Pancreas (tissue), 10 donors: ENCODE data around the gene INPP5D. TPM values are rescaled to one million over a fixed set of nuclear protein-coding genes. Genes with fewer than 3 reads are reported as not detected.
A peak's percentile ranks its signal among the peaks of the same experiment; 100 is the strongest.

Experiments
- ATAC-seq, 4 donors: fragments of 200-7000 bp; cut with Tn5 transposase; one replicate each; pipeline versions ENCODE4 v1.8.0 to v1.9.1; 2020; ENCODE audit warnings: mild to moderate bottlenecking in 4 of 4, moderate library complexity in 4 of 4
- DNase-seq, 6 donors: peaks; one replicate each; pipeline ENCODE4 v3.0.0-alpha.2; 2020
- FAIRE-seq: peaks from 2 replicates; lab custom pipeline; 2012; peaks lifted over from hg19 to GRCh38; lab: Jason Lieb, UNC
- H3K27ac ChIP-seq, 4 donors: fragments of 200-600 bp; sonication (generic); 1 replicate in 3 of 4; 2 replicates in 1 of 4; pipeline versions ENCODE4 v1.5.0 to v1.8.0; 2020
- H3K27me3 ChIP-seq, 4 donors: fragments of 200-600 bp; one replicate each; pipeline ENCODE4 v1.8.0; 2021
- H3K36me3 ChIP-seq, 3 donors: fragments of 200-600 bp; sonication (generic) in 1 of 3; one replicate each; pipeline versions ENCODE4 v1.5.0 to v1.8.0; 2020 to 2021
- H3K4me1 ChIP-seq, 3 donors: fragments of 200-600 bp; one replicate each; pipeline ENCODE4 v1.8.0; 2021
- H3K4me3 ChIP-seq, 4 donors: fragments of 200-600 bp; sonication (generic) in 2 of 4; one replicate each; pipeline versions ENCODE4 v1.5.0 to v1.8.0; 2020 to 2021
- H3K9me3 ChIP-seq, 4 donors: fragments of 200-600 bp; one replicate each; pipeline ENCODE4 v1.8.0; 2021
- WGBS, 2 donors: extraction: QIAGEN DNeasy Blood & Tissue Kit; methylation state at CpG; one replicate each; pipeline ENCODE4 v1.1.7; 2013; 5-methylcytosine and 5-hydroxymethylcytosine counted together
- intact Hi-C, 3 donors: fragments of 100-400 bp; cut with DNase I; formaldehyde crosslinking; loops; one replicate each; pipeline versions ENCODE4 v1.11.1 to v1.14.2; 2022
- polyA plus RNA-seq, 2 donors: library from polyadenylated mRNA; stranded (reverse); fragments of 200-250 nt; gene quantifications; one replicate each; pipeline ENCODE4 v1.2.3, GENCODE V29; 2013
- total RNA-seq, 6 donors: library from RNA; stranded (reverse); fragmentation: NEBNext Ultra II Directional in 4 of 6; extraction: Animal tissue kit (Norgen Biotek cat#: 25700) in 4 of 6; gene quantifications; one replicate each; pipeline versions ENCODE4 v1.2.1 to v1.2.4, GENCODE V29; 2021 to 2023
- TF ChIP-seq, protein P1 (sequence below), 4 donors: fragments of 200-600 bp; sonication (generic) in 3 of 4; IDR thresholded peaks; one replicate each; pipeline versions ENCODE4 v1.5.0 to v1.8.0; 2021; ENCODE audit warnings: antibody characterized with exemption in 4 of 4
- donor health status: healthy with polysubstance abuse.
- donor health status: DM: no; HTN: no; CAD: no; lungs with moderate emphysema.
- donor health status: DM: no; HTN: no; CAD: no.
- donor health status: control.
- donor health status: control.
- donor health status: Bipolar disorder and iron deficiency.
- donor health status: DM: yes; HTN: yes; CAD: no.
- donor health status: DM: no; HTN: no; CAD: no.
- donor health status: DM: no; HTN: no; CAD: no.
- donor health status: DM: yes; HTN: yes; CAD: no.

The INPP5D gene
- total and polyA plus RNA-seq, 8 donors: 1.1 to 11.4 (median 2.3) TPM

DNA sequence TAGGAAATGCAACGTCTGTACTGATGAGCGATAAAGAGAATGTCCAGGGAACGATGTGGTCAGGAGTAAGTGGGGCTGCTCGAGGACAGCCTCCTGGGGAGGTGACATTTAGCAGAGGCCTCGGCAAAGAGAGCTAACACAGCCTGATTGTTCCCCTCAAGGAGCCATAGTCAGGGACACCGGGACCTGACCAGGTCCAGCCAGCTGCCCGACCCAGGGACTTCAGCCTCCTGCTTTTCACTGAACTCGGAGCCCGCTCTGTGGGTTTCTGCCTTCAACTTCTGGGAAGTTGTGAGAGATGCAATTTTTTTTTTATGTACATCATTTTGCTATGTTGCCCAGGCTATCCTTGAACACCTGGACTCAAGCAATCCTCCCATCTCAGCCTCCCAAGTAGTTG lies 17.6 kb upstream of the INPP5D start:
- FAIRE-seq (no peak), DNase-seq (peak in 1 of 6 donors; percentile 22), ATAC-seq (no peak)
- TF ChIP-seq, protein P1, sequence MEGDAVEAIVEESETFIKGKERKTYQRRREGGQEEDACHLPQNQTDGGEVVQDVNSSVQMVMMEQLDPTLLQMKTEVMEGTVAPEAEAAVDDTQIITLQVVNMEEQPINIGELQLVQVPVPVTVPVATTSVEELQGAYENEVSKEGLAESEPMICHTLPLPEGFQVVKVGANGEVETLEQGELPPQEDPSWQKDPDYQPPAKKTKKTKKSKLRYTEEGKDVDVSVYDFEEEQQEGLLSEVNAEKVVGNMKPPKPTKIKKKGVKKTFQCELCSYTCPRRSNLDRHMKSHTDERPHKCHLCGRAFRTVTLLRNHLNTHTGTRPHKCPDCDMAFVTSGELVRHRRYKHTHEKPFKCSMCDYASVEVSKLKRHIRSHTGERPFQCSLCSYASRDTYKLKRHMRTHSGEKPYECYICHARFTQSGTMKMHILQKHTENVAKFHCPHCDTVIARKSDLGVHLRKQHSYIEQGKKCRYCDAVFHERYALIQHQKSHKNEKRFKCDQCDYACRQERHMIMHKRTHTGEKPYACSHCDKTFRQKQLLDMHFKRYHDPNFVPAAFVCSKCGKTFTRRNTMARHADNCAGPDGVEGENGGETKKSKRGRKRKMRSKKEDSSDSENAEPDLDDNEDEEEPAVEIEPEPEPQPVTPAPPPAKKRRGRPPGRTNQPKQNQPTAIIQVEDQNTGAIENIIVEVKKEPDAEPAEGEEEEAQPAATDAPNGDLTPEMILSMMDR (IDR thresholded peaks at IDR 0.05): no peak
- WGBS, 2 donors: 73 to 82% methylated on average over 9 of the region's 9 CpGs
- Histone ChIP-seq H3K36me3 (no peaks in the 10 kb centered on the region), H3K4me3 (no peak overlapping the region), H3K27me3 (no peaks in the 10 kb centered on the region), H3K27ac (no peak overlapping the region), H3K4me1 (no peaks in the 10 kb centered on the region), H3K9me3 (no peaks in the 10 kb centered on the region)
- intact Hi-C loops: loop anchor here in 1 of 3 donors (10.0 kb wide), 1 partner anchor 168 kb away; the partner anchor contains the start of gene SNORC

DNA sequence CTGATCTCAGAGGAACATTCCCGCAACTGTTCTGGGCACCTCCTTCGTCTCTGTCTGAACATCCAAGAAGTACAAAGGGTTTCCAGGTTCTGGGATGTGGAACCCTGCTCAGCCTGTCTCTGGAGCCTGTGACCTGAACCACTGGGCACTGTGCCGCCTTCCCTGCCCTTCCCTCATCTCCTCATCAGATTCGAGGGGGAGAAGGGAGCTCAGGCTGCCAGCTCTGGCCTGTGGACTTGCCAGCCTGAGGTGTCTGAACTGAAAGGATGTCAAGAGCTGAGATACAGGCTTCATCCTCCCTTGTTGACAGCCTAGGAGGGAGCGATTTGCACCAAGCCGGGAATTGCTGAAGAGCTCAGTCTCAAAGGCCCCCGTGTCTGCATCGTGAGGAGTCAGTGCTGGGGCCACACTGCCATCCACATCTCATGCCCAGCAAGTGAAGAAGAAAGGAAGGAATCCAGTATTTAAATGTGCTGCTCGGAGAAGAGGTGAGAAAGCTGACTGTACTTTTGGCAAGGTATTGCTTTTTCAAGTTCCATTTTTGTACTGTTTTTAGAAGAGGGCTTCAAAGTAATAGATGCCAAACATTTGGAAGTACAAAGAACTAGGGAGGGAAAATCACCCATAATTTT lies 15.1 kb upstream of the INPP5D start:
- Histone ChIP-seq H3K9me3 (no peaks in the 10 kb centered on the region), H3K27me3 (no peaks in the 10 kb centered on the region), H3K27ac (no peak overlapping the region), H3K4me3 (no peak overlapping the region), H3K4me1 (no peaks in the 10 kb centered on the region), H3K36me3 (no peaks in the 10 kb centered on the region)
- WGBS, 2 donors: 75 to 76% methylated on average over 9 of the region's 9 CpGs
- ATAC-seq (no peak), FAIRE-seq (no peak), DNase-seq (peak in 1 of 6 donors; percentile 24)
- TF ChIP-seq, protein P1 (IDR thresholded peaks at IDR 0.05): no peak
- intact Hi-C loops: loop anchor here in 1 of 3 donors (10.0 kb wide), 1 partner anchor 170 kb away; the partner anchor contains the start of gene SNORC

DNA sequence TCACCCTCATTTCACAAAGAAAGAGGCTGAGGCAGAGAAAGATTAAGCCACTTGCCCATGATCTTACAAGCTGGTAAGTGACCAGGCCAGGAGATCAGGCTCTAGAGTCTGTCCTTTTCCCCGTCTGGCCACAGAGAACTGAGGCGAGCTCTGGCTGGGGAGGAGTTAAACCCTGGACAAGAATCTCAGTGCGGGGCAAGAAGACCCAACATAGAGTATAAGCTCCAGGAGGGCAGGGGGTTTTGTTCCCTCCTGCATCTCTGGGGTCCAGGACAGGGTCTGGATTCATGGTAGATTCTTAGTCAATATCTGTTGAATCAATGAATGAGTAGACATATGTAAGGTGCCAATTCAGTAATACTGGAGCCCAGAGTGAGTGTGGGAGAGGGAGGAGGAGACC lies 12.9 kb upstream of the INPP5D start:
- FAIRE-seq: no peak
- intact Hi-C loops: loop anchor here in 1 of 3 donors (10.0 kb wide), 1 partner anchor 172 kb away; the partner anchor contains the start of gene SNORC

DNA sequence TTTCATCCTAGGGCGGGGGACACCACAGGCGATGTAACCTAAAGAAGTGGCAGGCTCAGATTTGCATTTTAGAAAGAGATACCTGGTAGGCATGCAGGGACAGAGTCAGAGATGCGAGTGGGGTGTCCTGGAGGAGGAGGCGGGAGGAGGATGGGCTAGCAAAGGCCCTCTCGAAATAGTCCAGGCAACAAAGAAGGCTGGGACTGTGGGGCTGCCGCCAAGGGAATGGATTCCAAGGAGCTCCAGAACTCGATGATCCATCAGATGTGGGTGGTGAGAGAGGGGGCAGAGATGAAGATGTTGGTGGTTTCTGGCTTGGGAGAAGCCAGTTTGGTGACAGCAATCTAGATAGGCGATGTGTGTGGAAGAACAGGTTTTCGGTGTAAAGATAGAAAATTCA lies 12.5 kb upstream of the INPP5D start:
- DNase-seq (peak in 1 of 6 donors; percentile 25), FAIRE-seq (no peak), ATAC-seq (no peak)
- Histone ChIP-seq H3K27ac (no peak overlapping the region), H3K36me3 (no peaks in the 10 kb centered on the region), H3K9me3 (no peaks in the 10 kb centered on the region), H3K4me1 (no peaks in the 10 kb centered on the region), H3K4me3 (no peak overlapping the region), H3K27me3 (no peaks in the 10 kb centered on the region)
- TF ChIP-seq, protein P1 (IDR thresholded peaks at IDR 0.05): no peak
- intact Hi-C loops: loop anchor here in 1 of 3 donors (10.0 kb wide), 1 partner anchor 173 kb away; the partner anchor contains the start of gene SNORC
- 75 to 88% methylated on average over 9 of the region's 9 CpGs for WGBS, 2 donors

More for the DNA sequence above, 12.9 kb upstream of the INPP5D start:
- WGBS, 2 donors: 89 to 94% methylated on average over 3 of the region's 3 CpGs
- no peaks in the 10 kb centered on the region for H3K4me1 ChIP-seq
- no peaks in the 10 kb centered on the region for H3K9me3 ChIP-seq
- ATAC-seq (no peak), DNase-seq (no peak)
- no peaks in the 10 kb centered on the region for H3K36me3 ChIP-seq
- no peak overlapping the region for H3K27ac ChIP-seq
- H3K27me3 ChIP-seq: no peaks in the 10 kb centered on the region
- no peak overlapping the region for H3K4me3 ChIP-seq
- TF ChIP-seq, protein P1 (IDR thresholded peaks at IDR 0.05): no peak
